C1 segment of cervical spinal cord (tissue), 14 donors: ENCODE results near the gene LSMEM2.
"Not testable (repeated sequence)": the region's sequence is repeated elsewhere in the genome, so short reads cannot be mapped to it uniquely, and the experiment has no call there.

Experiments
- DNase-seq, 14 donors: peaks; one replicate each; lab custom pipeline; 2025; lab: John Stamatoyannopoulos, UW

The LSMEM2 gene

DNA sequence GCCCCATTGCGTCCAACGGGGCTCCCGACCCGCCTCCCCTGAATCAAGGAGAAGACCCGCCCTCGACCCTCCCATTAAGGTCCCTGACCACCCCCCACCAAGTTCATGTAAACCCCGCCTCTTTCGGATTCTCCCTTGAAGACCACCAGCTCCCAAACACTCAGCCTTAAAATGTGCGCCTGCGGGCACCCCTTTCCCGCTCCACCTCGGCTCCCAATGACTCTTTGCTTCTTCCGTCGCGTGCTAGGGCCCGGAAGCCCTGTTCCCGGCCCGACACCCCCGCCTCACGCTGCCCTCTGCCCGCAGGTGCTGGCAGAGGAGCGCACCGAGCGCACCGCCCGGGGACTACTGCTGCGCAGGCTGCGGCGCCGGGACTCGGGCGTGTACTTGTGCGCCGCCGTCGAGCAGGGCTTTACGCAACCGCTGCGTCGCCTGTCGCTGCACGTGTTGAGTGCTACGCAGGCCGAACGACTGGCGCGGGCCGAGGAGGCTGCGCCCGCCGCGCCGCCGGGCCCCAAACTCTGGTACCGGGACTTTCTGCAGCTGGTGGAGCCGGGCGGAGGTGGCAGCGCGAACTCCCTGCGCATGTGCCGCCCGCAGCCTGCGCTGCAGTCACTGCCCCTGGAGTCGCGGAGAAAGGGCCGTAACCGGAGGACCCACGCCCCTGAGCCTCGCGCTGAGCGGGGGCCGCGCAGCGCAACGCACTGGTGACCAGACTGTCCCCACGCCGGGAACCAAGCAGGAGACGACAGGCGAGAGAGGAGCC lies 2.7 kb upstream of the LSMEM2 start:
- DNase-seq: no peak

DNA sequence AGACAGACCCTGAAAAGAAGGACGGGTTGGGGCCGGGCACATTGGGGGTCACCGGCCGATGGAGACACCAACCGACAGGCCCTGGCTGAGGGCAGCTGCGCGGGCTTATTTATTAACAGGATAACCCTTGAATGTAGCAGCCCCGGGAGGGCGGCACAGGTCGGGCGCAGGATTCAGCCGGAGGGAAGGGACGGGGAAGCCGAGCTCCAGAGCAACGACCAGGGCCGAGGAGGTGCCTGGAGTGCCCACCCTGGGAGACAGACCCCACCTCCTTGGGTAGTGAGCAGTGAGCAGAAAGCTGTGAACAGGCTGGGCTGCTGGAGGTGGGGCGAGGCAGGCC lies 2.2 kb upstream of the LSMEM2 start:
- DNase-seq: no peak

DNA sequence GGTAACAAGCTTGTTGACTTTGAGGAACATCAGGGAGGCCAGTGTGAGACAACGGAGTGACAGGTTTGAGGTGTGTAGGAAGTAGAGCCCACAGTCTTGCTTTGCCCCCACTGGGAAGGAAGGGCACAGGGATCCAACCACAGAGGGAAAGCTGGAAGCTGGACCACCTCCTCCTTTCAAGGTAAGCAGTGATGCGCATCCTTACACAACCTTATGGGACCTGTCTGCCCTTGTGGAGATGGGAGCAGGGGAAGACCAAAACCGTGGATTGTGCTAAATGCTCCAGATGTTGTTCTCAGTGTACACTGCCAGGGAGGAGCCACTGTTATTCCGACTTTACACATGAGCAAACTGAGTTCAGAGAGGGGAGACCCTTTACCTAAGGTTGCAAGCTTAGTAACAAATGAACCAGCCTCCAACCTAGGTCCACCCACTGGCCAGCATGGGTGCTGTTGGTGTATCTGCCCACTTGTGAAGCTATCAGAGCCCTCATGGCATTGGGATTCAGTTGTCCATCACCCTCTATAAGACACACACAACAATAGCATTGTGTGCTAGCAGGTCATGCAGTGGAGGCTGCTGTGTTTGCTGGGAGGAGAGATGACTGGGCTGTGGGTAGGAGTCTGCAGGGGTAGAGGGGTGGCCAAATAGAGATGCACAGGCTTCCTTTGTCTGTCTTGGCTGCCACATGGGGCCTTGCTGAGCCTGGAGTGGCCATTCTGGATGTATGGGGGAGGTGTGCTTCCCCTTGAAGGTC lies 586 bp upstream of the LSMEM2 start:
- DNase-seq: peak in 7 of 14 donors; percentile 26 to 71 (median 64)

DNA sequence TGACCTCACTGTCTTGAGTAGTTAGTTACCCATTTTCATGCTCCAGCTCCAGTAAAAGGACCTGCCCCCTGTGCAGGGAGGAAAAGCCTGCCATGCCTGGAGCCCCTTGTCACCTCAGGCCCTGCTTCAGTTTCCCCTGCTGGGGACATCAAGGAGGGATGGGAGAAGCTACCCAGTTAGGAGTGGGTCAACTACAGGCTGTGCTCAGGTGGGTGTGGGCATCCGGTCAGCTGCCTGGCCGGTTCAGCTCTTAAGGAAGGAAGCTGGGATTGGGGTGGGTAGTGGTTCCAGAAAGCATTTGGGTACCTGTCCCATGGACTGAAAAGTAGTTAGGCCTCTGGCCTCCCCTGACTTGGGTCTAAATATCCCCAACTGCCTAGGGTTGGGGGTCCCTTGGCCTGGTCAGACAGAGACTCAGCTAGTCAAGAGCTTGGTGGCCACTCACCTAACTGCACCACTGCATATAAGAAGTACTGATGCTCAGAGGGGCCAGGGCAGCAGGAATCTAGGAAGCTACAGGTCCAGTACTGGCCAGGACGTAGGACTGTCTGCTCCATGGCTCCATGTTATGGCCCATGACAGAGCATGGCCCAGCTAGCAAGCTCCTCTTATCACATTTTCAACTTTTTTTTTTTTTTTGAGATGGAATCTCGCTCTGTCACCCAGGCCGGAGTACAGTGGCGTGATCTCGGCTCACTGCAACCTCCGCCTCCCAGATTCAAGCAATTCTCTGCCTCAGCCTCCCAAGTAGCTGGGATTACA lies 549 bp downstream of the LSMEM2 start:
- DNase-seq: no peak

DNA sequence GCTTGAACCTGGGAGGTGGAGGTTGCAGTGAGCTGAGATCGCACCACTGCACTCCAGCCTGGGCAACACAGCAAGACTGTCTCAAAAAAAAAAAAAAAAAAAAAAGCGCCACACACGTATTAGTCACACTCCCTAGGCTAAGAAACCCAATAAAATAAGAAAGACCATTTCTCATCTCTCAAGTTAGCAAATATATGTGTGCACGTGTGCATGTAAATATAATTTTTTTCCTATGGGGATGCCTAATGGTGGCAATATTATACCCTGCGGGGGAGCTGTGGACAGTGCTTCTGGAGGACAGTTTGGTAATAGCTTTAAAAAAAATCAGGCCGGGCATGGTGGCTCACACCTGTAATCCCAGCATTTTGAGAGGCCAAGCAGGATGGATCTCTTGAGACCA lies 5.2 kb downstream of the LSMEM2 start:
- DNase-seq: not testable (repeated sequence)

DNA sequence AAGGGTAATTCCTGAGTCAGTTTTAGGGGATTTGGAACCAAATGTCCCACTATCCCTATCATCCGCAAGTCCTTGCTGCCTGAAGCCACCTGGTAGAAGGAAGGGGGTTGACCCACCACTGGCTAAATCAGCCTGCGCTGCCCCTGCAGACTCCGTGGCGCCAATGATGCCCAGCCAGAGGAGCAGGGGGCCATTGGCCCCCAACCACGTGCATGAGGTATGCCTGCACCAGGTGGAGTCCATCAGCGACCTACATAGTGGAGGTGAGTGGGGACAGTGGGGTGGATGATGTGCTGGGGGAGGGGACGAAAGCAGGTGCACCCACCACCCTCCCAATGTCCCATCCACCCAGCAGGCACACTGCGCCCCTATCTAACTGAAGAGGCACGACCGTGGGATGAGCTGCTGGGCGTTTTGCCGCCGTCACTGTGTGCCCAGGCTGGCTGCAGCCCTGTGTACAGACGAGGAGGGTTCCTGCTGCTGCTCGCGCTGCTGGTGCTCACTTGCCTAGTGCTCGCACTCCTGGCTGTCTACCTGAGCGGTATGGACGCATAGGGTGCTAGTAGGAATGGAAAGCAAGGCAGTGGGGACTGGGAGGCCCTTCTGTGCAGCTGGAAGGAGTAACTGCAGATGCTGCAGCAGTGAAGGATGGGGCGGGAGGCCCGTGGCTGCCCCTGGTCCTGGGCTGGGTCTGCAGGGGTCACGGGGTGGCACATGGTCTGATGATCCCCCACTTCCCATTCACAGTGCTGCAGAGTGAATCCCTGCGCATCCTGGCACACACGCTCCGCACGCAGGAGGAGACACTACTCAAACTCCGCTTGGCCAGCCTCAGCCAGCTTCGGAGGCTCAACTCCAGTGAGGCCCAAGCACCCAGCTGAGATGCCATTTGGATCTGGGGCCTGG lies 7.7 kb downstream of the LSMEM2 start:
- no peak for DNase-seq

DNA sequence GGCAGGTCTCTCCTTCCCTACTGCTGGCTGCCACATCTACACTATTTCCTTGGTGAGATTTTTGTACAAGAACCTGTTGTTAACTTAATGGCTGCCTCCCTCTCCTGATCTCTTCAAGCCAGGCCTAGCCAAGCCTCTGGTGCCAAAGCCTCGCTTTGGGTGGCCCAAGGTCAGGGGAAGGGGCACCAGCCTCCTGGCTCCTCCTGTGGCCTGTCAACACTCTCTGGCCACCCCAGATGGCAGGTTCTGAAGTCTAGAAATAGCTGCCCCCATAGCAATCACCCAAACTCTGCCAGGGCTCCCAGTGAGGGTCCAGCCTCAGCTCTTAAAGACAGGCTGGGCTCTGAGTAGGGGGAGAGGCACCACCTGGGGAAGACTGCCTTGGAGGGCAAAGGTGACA lies 8.4 kb downstream of the LSMEM2 start:
- no peak for DNase-seq

DNA sequence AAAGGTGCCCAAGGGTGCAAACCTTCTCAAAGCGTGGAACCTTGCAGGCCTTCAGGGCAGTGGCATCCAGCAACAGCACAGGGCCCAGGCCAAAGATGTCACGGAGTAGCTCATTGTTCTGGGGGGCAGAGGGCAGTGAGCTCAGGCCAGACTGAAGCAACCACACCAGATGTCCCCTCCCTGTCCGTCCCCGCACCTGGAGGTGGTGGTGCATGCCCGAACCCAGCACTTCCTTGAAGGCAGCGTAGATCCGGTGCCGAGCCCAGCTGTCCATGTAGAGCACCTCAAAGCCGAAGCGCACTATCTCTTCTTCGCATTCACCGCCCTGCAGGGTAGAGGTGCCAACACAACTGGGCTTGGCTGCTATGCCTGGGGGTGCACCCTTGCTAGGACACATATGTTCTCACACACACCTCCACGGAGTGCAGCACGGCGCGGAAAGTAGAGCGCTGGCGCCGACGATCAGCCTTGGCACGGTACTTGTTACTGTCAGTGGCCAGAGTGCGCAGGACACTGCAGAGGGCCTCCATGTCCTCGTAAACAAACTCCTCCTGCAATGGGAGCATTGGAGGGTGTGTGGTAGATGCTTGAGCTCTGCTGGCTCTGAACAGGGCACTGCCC lies 9.6 kb downstream of the LSMEM2 start:
- no peak for DNase-seq

DNA sequence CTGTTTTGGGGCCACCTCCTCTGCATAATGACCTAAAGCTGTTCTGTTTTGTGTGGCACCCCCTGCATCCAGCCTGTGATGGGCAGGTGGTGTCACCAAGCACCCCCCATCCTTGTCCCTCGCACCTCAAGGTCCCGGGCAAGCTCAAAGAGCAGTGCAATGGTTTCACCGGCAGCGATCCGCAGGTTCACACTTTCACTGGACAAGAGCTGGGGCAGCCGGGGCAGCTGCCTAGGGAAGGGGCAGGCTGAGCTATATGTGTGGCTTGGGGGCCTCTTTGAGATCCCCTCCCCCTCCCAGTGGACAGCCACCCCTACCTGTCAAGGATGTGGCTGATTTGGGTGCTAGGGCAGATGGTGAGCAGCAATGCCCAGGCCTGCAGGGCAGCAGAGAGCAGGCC lies 10.2 kb downstream of the LSMEM2 start:
- DNase-seq: no peak

DNA sequence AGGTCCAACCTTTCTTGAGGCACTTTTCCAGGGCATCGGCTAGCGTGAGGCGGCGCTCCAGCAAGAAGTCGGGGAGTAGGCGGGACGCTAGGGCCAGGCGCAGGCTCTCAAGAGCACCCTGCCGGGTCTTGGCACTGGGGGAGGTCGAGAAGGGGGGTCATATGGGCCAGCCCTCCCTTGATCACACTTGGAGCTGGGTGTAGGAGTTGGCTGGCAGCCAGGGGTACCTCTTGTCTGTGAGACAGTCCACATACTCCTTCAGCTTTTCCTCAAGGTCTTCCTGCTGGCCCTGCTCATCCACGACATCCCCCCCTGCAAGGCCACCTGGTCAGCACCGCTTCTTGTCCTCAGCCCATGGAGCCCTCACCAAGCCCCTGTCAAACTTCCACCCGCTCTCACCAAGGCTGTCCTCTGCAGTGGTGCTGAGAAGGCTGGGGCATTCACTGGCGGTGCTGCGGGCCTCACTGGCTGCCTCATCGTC lies 11.3 kb downstream of the LSMEM2 start:
- no peak for DNase-seq

DNA sequence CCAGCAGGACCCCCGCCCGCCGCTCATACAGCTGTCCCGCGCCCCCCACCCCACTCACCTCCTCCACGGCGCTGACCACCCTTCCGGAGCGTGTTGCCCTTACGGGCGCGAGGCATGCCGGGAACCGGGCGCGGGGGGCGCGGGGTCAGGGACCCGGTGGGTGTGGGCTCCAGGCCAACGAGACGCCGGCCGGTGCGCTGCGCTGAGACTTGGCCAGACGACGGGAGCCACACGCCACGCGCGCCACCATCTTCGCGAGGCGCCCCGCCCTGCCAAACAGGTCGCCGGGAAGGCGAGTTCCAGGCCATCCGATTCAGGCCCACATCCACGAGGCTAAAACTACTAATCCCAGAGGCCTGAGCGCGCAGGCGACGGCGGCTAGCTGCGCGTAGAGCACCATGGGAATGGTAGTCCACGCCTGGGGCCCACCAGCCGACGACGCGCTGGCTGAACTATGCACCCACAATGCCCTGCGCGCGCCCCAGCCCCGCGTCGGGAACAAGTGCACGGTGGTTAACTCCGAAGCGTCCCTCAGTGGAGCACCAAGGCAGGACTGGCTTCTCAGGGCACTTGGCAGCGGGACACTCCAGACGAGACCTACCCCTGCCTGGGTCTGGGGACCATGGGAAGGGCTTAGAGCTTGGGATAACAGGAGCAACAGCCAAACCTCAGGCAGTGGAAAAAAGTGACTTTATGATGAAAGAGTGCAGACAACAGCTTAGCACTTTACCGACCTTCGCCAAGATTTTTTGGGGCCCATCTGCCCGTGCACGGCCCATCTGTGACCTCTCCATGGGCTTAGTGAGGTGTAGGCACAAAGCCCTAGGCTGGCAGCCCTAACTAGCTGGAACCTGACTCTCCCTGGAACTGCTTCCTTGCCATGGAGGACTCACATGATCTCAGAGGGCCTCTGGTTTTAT lies 13.5 kb downstream of the LSMEM2 start, which contains the start of gene IFRD2:
Gene IFRD2, minus strand, starts transcription at position 271 of the 920 bp plus-strand sequence. Its CDS starts 155 bp downstream, at position 116.
- peak; percentile 68 to 98 (median 96) for DNase-seq

DNA sequence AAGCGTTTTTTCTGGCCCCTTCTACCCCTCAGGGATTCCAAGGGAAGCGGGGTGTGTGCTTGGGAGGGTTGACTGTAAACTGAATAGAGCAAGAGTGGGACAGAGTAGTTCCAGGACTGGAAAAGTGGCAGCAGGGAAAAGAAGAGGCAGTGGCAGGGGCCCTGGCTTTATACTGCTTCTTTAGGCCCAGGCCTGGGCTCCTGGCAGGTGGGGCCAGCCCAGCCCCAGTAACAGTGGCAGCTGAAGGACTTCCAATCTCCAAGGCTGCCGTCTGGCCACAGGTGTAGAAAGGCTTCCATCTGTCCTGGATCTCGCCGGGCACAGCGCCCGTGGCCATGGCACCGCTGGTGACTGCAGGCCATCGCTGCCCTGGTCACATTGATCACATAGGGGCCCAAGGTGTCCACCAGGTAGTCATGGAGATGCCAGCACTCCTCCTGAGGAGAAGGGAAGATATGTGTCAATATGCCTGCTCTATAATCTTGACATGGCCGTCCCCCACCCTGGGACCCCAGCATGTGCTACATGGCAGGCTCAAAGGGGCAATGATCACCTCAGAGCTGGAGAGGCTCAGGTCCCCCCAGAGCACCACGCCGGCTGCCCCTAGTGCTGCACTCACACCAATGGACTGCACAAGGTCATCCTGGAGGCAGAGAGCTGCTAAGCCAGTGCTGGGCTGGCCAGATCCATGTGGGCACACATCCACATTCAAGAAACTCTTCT lies 14.4 kb downstream of the LSMEM2 start:
- no peak for DNase-seq

DNA sequence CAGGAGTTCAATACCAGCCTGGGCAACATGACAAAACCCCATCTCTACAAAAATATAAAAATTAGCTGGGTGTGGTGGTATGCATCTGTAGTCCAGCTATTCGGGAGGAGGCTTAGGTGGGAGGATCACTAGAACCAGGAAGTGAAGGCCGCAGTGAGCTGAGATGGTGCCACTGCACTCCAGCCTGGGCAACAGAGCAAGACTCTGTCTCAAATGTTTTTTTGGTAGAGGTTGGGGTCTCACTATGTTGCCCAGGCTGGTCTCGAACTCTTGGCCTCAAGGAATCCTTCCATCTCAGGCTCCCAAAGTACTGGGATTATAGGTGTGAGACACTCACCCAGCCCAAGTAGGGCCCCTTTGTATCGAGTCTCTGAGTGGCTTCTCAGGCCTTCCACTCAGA lies 15.2 kb downstream of the LSMEM2 start:
- no peak for DNase-seq

DNA sequence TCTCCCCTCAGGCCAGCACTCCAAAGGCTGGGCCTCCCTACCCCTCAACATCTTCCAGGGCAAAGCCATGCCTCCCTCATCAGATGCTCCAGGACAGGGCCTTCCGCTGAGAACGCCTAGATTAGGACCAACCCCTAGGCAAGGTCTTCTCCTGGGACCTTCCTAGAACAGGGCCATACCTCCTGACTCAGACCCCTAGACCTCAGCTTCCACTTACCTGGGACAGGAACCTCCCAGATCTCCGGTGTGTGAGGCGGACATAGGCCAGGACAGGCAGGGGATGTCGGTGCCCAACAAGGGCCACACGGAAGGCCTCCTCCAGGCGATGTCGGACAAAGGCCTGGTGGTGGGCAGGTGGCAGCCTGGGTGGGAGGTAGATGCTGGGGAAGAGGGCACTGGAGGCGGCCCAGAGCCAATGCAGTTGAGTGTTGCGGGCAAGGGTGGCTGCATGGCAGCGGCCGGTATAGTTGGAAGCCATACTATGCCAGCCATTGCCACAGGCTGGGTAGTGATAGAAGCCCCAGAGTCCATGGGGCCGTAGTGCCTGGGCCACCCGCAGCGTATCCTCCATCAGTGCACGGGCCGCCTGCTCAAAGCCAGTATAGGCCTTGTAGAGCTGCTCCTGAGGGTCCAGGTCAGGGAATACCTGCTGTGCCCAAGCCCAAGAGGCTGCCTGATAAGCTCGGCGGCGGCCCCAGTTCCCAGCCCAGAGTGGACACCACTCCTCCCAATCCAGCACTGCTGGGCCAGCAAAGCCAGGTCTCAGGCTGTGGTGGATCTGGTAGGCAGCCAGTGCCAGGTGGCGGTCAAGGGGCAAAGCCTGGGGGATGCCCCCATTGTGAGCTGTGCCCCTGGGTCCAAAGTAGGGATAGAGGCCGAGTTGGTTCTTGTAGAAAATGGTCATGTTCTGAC lies 15.9 kb downstream of the LSMEM2 start:
- DNase-seq: no peak

DNA sequence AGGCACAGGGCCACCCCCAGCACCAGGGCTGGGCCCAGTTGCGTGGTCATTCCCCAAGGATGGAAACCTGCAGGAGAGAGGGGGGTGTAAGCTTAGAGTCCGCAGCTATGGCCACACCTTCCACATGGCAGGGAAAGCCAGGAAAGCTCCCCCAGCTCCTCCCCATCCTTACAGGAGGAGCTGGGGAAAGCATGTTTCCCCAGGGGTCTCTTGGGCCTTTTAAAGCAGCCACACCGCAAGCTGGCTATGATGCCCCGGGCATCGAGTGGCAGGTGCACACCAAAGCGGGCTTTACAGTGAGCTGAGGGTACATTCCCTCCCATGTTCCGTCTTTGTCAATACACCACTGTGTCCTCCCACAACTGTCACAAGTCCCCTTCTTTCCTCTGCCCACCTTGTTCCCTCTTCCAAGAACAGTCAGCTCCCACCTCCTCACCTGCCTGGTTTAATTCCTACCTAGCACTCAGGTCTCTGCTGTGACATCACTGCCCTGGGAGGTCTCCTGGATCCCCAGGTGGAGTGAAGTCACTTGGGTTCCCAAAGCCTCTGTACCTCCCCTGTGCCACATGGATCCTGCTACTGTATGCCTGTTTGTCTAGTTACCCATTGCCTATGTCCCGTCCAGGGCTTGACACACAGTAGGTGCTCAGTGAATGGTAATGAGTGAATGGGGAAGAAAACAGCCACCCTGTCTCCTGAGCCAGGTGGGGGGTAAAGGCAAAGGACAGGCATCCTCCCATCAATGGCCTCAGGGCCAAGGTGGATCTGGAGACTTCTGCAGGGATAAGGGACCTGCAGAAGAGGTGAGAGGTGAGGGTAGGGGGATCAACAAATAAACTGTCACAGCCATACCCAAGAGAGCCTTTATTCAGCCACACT lies 16.9 kb downstream of the LSMEM2 start:
- no peak for DNase-seq

DNA sequence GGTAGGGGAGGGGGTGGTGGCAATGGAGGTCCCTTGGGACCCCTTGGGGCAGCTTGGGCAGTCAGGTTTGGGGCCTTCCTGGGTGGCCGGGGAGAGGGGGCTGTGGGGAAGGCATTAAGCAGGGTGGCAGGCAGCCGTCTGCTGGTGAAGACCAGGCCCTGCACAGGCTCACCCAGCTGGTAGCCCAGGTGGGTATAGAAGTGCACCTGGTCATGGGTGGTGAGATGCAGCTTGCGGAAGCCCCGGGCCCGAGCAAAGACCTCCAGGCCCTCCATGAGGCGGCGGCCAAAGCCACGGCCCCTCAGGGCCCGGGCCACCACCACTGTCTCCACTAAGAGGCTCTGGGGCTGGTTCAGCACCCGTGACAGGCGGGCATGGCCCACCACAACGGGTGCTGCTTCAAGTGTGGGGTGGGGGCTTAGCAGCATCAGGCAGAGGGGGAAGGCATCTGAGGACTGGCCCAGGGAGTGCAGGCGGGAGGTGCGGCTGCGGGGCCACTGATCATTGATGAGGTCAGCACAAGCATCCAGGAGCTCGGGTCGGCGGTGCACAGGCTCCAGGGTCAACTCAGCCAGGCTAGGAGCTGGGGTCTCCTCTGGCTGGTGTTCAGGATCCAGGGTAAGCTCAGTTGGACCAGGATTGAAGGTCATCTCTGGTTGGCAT lies 18.0 kb downstream of the LSMEM2 start:
- DNase-seq: no peak
